K562 (cell line): ENCODE measurements around the gene RASD1. TPM values are rescaled to one million over a fixed set of nuclear protein-coding genes. Genes with fewer than 3 reads are reported as not detected.

Source experiments
- BCLAF1 ChIP-seq, 2 experiments: fragments of 450-650 bp in 1 of 2; IDR thresholded peaks; 2 replicates each; pipeline ENCODE4 v1.6.1; 2011 to 2017; ENCODE audit warnings: low read depth in 2 of 2, antibody characterized with exemption in 1 of 2, borderline replicate concordance in 1 of 2, low read length in 1 of 2, mild to moderate bottlenecking in 1 of 2, mixed read lengths in 1 of 2; ENCODE audit not compliant: control insufficient read depth in 1 of 2
- GATA2 ChIP-seq: sonication (generic); formaldehyde crosslinking; IDR thresholded peaks from 2 replicates; pipeline ENCODE4 v1.4.0; 2020; ENCODE audit warnings: mild to moderate bottlenecking, missing genetic modification reagents
- RFX7 ChIP-seq: fragments of 250-450 bp; sonication (Bioruptor Pico); IDR thresholded peaks from 2 replicates; pipeline ENCODE4 v1.5.1; 2021; ENCODE audit warnings: mild to moderate bottlenecking
- U2AF2 ChIP-seq: fragments of 200-400 bp; formaldehyde crosslinking; optimal IDR thresholded peaks from 2 replicates; pipeline ENCODE3; 2017; ENCODE audit warnings: low read depth, mild to moderate bottlenecking, low read length
- ZNF57 ChIP-seq: fragments of 450-650 bp; formaldehyde crosslinking; IDR thresholded peaks from 2 replicates; pipeline ENCODE4 v1.4.0; 2020; ENCODE audit warnings: mild to moderate bottlenecking, moderate library complexity
- polyA plus RNA-seq, 8 experiments: library from polyadenylated mRNA; depleted of rRNA in 4 of 8; stranded (reverse) in 5 of 8; unstranded in 3 of 8; fragments of >200 nt; fragmentation: Nextera tagmentation in 2 of 8; fragmentation: Illumina TruSeq in 1 of 8; extraction: Ambion mirVana in 2 of 8; extraction: Trizol in 1 of 8; gene quantifications; 2 replicates each; pipeline versions ENCODE4 v1.2.1 to v1.2.3, GENCODE V29; 2011 to 2014; ENCODE audit warnings: inconsistent platforms in 1 of 8, missing spikeins in 1 of 8
- total RNA-seq, 7 experiments: library from RNA; depleted of rRNA in 6 of 7; stranded (reverse); fragments of >200 nt in 6 of 7; fragmentation: Illumina TruSeq in 2 of 7; extraction: Trizol in 2 of 7; gene quantifications; 2 replicates each; pipeline versions ENCODE4 v1.2.1 to v1.2.3, GENCODE V29; 2011 to 2021; ENCODE audit warnings: low replicate concordance in 1 of 7
- TF ChIP-seq, protein P1 (sequence below): fragments of 250-450 bp; sonication (Bioruptor Pico); IDR thresholded peaks from 2 replicates; pipeline ENCODE4 v1.4.0; 2020
- TF ChIP-seq, protein P2 (sequence below), 3 experiments: fragments of 200-800 bp in 1 of 3; sonication (Bioruptor generic) in 1 of 3; sonication (generic) in 1 of 3; formaldehyde crosslinking in 1 of 3; IDR thresholded peaks; 2 replicates each; pipeline versions ENCODE4 v1.6.1 to v1.8.0; 2016 to 2022; ENCODE audit warnings: mild to moderate bottlenecking in 2 of 3, missing compliant biosample characterization in 2 of 3, missing genetic modification characterization in 2 of 3, missing genetic modification reagents in 1 of 3

Gene RASD1
- total and polyA plus RNA-seq, 9 of the 15 experiments (the other 6 are each of a cell fraction or from before 2014, with no cell fraction given) = 0.11 TPM; not detected in 8

DNA sequence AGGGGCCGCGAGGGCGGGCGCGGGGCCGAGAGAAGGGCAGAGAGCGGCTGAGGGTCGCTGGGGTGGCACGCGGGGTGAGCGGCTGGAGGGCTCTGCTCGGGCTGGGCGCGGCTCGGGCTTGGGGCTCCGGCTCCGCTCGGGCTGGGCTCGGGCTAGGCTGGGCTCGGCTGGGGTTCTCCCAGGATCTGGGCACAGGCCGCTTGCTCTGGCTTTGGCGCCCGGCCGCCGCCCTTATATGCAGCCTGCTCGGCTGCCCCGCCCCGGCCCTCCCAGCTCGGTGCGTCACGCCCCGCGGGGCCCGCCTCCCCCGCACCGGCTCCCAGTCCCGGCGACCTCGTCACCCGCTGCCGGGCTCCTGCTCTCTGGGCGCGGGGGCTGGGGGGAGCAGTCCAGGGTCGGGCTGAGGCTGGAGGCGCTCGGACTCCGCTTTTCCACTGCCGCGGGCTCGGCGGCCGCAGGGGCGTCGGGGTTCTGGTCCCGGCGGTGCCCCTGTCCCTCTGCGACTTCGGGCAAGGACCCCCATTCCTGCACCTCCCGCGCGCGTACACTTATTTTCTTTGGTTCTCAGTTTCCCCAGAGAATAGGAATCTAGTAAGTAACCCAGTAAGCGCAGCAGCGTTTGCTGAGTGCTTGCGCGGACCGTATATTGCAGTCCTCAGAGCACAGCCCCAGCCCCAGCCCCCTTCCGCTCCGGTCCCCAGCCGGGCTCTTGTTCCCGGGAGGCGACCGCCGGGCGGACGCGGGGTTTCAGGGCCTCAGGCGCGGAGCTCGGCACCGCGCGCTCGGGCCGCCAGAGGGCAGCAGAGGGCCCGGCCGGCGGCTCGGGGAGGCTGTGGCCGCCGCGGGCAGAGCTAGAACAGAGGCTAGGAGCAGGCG is at the start of gene RASD1 (continued):
- TF ChIP-seq, protein P1, sequence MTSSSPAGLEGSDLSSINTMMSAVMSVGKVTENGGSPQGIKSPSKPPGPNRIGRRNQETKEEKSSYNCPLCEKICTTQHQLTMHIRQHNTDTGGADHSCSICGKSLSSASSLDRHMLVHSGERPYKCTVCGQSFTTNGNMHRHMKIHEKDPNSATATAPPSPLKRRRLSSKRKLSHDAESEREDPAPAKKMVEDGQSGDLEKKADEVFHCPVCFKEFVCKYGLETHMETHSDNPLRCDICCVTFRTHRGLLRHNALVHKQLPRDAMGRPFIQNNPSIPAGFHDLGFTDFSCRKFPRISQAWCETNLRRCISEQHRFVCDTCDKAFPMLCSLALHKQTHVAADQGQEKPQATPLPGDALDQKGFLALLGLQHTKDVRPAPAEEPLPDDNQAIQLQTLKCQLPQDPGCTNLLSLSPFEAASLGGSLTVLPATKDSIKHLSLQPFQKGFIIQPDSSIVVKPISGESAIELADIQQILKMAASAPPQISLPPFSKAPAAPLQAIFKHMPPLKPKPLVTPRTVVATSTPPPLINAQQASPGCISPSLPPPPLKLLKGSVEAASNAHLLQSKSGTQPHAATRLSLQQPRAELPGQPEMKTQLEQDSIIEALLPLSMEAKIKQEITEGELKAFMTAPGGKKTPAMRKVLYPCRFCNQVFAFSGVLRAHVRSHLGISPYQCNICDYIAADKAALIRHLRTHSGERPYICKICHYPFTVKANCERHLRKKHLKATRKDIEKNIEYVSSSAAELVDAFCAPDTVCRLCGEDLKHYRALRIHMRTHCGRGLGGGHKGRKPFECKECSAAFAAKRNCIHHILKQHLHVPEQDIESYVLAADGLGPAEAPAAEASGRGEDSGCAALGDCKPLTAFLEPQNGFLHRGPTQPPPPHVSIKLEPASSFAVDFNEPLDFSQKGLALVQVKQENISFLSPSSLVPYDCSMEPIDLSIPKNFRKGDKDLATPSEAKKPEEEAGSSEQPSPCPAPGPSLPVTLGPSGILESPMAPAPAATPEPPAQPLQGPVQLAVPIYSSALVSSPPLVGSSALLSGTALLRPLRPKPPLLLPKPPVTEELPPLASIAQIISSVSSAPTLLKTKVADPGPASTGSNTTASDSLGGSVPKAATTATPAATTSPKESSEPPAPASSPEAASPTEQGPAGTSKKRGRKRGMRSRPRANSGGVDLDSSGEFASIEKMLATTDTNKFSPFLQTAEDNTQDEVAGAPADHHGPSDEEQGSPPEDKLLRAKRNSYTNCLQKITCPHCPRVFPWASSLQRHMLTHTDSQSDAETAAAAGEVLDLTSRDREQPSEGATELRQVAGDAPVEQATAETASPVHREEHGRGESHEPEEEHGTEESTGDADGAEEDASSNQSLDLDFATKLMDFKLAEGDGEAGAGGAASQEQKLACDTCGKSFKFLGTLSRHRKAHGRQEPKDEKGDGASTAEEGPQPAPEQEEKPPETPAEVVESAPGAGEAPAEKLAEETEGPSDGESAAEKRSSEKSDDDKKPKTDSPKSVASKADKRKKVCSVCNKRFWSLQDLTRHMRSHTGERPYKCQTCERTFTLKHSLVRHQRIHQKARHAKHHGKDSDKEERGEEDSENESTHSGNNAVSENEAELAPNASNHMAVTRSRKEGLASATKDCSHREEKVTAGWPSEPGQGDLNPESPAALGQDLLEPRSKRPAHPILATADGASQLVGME (CRISPR knock-in tag) = no peak
- TF ChIP-seq RFX7 (CRISPR knock-in tag) (no peak), BCLAF1 (IDR thresholded peaks at IDR 0.05; ENCODE audit: borderline replicate concordance in 1 of 2, control insufficient read depth in 1 of 2, low read depth in 2 of 2, low read length in 1 of 2) (no peak), U2AF2 (no peak), ZNF57 (CRISPR knock-in tag) (no peak), GATA2 (CRISPR knock-in tag) (no peak)
- TF ChIP-seq, protein P2, sequence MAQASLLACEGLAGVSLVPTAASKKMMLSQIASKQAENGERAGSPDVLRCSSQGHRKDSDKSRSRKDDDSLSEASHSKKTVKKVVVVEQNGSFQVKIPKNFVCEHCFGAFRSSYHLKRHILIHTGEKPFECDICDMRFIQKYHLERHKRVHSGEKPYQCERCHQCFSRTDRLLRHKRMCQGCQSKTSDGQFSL (CRISPR knock-in tag; IDR thresholded peaks at IDR 0.05) = 0 out of 2 replicates have a peak, but pooled peaks have one; percentile 49
- TF ChIP-seq, protein P2 (tag; IDR thresholded peaks at IDR 0.05) = no peak
- TF ChIP-seq, all 486 proteins: peak for 39
